Kidney epithelial cell (primary cell): ENCODE data around the gene AHSP. TPM values are rescaled to one million over a fixed set of nuclear protein-coding genes. Genes with fewer than 3 reads are reported as not detected.
"Not testable (repeated sequence)": the region's sequence is repeated elsewhere in the genome, so short reads cannot be mapped to it uniquely, and the experiment has no call there.

Experiments
- DNase-seq: peaks from one replicate; pipeline ENCODE4 v3.0.0-alpha.2; 2010; ENCODE audit warnings: low read depth
- H3K27me3 ChIP-seq: 2 replicates; pipeline ENCODE4 v1.6.0; 2011; ENCODE audit warnings: low read length; ENCODE audit not compliant: control insufficient read depth, insufficient read depth
- H3K36me3 ChIP-seq: 2 replicates; pipeline ENCODE4 v1.5.1; 2011; ENCODE audit warnings: low read length; ENCODE audit not compliant: control insufficient read depth, insufficient read depth
- H3K4me3 ChIP-seq: 2 replicates; pipeline ENCODE4 v1.5.1; 2011; ENCODE audit warnings: low read depth, mild to moderate bottlenecking, control low read depth, low read length
- CTCF ChIP-seq: IDR thresholded peaks from 2 replicates; pipeline ENCODE4 v1.5.1; 2011; ENCODE audit warnings: mild to moderate bottlenecking, moderate library complexity, low read length, control low read depth, inconsistent platforms; ENCODE audit not compliant: insufficient read depth, poor library complexity, severe bottlenecking
- total RNA-seq: library from RNA; depleted of rRNA; stranded (reverse); fragments of >200 nt; gene quantifications from 2 replicates; pipeline ENCODE4 v1.2.3, GENCODE V29; 2015

Gene AHSP
- total RNA-seq, 1 donor from 2014 or later, result not detected

- H3K4me3 ChIP-seq, result peak overlapping the region; percentile 14
- no peak for DNase-seq
- H3K27me3 ChIP-seq, result peaks cover 10% of the 10 kb centered on the region
- no peak for TF ChIP-seq CTCF
- no peaks in the 10 kb centered on the region for H3K36me3 ChIP-seq
Measured at GRCh38 chr16:31537362-31538242, 9.9 kb downstream of the AHSP start.

- not testable (repeated sequence) for DNase-seq, H3K4me3 ChIP-seq, H3K36me3 ChIP-seq
- H3K27me3 ChIP-seq, result peaks cover 10% of the 10 kb centered on the region
Measured at GRCh38 chr16:31538243-31538598, 10.5 kb downstream of the AHSP start.

GRCh38 chr16:31539762-31540161 is 12.1 kb downstream of the AHSP start:
- not testable (repeated sequence) for H3K36me3 ChIP-seq, DNase-seq, H3K4me3 ChIP-seq
- peaks cover 10% of the 10 kb centered on the region for H3K27me3 ChIP-seq

GRCh38 chr16:31542763-31543162 is 15.1 kb downstream of the AHSP start:
- no peak for DNase-seq
- Histone ChIP-seq H3K27me3 (no peaks in the 10 kb centered on the region), H3K36me3 (no peaks in the 10 kb centered on the region), H3K4me3 (no peak overlapping the region)
- TF ChIP-seq CTCF, result no peak

GRCh38 chr16:31561426-31562233 is 33.9 kb downstream of the AHSP start:
- DNase-seq, result no peak
- Histone ChIP-seq H3K36me3 (no peaks in the 10 kb centered on the region), H3K27me3 (no peaks in the 10 kb centered on the region), H3K4me3 (no peak overlapping the region)
- TF ChIP-seq CTCF, result no peak

GRCh38 chr16:31568577-31569359 is 41.1 kb downstream of the AHSP start:
- DNase-seq, result no peak
- H3K27me3 ChIP-seq, result peaks cover 13% of the 10 kb centered on the region

More at GRCh38 chr16:31568577-31569359, 41.1 kb downstream of the AHSP start:
- H3K36me3 ChIP-seq, result no peaks in the 10 kb centered on the region
- H3K4me3 ChIP-seq, result no peak overlapping the region
- no peak for TF ChIP-seq CTCF
